NOMO-1 (cell line): Measurements from ENCODE around the gene GP1BA.

Experiments used
- DNase-seq, 2 experiments: peaks; one replicate each; lab custom pipeline; 2025; ENCODE audit not compliant: unreplicated experiment in 2 of 2; lab: John Stamatoyannopoulos, UW

GP1BA gene

GRCh38 chr17:4937553-4937952 lies 5.5 kb downstream of the GP1BA start:
- no peak for DNase-seq

- no peak for DNase-seq
Observed at GRCh38 chr17:4938069-4938491, 6.0 kb downstream of the GP1BA start.

- DNase-seq: peak in 1 of 2 experiments; percentile 12
Observed at GRCh38 chr17:4938688-4939545, 6.8 kb downstream of the GP1BA start.

- no peak for DNase-seq
Observed at GRCh38 chr17:4939546-4939795, 7.4 kb downstream of the GP1BA start.

- DNase-seq: peak; percentile 99
Observed at GRCh38 chr17:4939796-4940554, 7.9 kb downstream of the GP1BA start, which contains the start of the genes RNF167 and SLC25A11. Gene RNF167 (plus strand): TSS chr17:4940268. CDS start chr17:4940910, 642 bp downstream. Gene SLC25A11 (minus strand): TSS chr17:4940046. CDS start chr17:4939910, 136 bp downstream.

GRCh38 chr17:4940555-4941318 lies 8.7 kb downstream of the GP1BA start:
- no peak for DNase-seq

- DNase-seq: no peak
Observed at GRCh38 chr17:4941319-4941610, 9.2 kb downstream of the GP1BA start.

- DNase-seq: no peak
Observed at GRCh38 chr17:4942760-4943508, 10.9 kb downstream of the GP1BA start.

- DNase-seq: peak; percentile 84 to 89
Observed at GRCh38 chr17:4944163-4944553, 12.1 kb downstream of the GP1BA start.

GRCh38 chr17:4944554-4945175 lies 12.6 kb downstream of the GP1BA start:
- DNase-seq: no peak

- DNase-seq: peak; percentile 79 to 81
Observed at GRCh38 chr17:4945176-4945943, 13.3 kb downstream of the GP1BA start.

GRCh38 chr17:4945944-4946280 lies 13.8 kb downstream of the GP1BA start:
- DNase-seq: no peak

- peak in 1 of 2 experiments; percentile 15 for DNase-seq
Observed at GRCh38 chr17:4946312-4946976, 14.4 kb downstream of the GP1BA start.

- DNase-seq: peak; percentile 30 to 35
Observed at GRCh38 chr17:4947010-4947410, 14.9 kb downstream of the GP1BA start.

- DNase-seq: peak in 1 of 2 experiments; percentile 45
Observed at GRCh38 chr17:4947411-4948165, 15.5 kb downstream of the GP1BA start.

GRCh38 chr17:4948166-4948930 lies 16.3 kb downstream of the GP1BA start, which contains the start of gene PFN1:
Gene PFN1 (minus strand): TSS chr17:4948530. CDS start chr17:4948394, 136 bp downstream.
- peak; percentile 93 to 97 for DNase-seq

GRCh38 chr17:4948931-4949320 lies 16.8 kb downstream of the GP1BA start:
- peak; percentile 88 to 90 for DNase-seq
